ENCODE measurements around the gene EXD3. TPM values are rescaled to one million over a fixed set of nuclear protein-coding genes. Genes with fewer than 3 reads are reported as not detected.

The EXD3 gene
- total and polyA plus RNA-seq, 2 donors from 2014 or later = 18.9 to 44.5 TPM

DNA sequence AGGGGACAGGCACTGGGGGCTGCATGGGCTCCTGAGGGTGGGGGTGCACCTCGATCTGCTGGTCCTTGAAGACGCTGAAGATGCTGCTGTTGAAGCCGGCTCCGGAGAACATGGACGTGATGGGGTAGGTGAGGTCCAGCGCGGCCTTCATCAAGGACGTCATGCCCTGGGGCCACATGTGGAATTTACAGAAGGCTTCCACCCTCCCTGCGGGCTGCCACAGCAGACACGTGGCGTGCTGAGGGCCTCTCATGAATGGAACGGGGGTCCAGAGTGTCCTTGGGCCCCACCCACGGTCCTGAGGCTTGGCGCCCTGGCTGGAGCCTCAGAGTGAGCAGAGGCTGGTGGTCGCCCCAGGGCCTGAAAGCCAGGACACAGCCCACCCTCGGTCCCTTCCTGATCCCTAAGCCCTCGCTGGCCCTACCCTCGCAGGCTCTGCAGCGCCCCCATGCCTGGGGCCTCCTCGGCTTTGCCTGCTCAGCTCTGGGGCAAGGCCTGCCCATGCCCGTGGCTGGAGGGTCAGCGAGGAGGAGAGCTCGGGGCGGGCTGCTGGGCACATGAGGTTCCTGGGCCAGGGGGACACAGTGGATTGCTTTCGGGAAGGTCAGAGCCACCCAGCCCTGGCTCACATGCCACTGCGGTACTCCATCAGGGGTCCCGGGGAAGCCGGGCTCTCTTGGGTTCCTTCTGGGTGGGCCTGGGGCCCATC is 41.5 kb upstream of the EXD3 start:
- Histone ChIP-seq H3K4me3 (ENCODE audit: low read length in 3 of 3) (no peak overlapping the region), H3K36me3 (ENCODE audit: control insufficient read depth in 2 of 3, insufficient read depth in 3 of 3, low read length in 3 of 3) (no peaks in the 10 kb centered on the region), H3K9ac (ENCODE audit: low read length in 3 of 3) (no peak overlapping the region), H3K27me3 (ENCODE audit: control insufficient read depth, insufficient read depth, low read length) (no peaks in the 10 kb centered on the region), H3K9me3 (ENCODE audit: control insufficient read depth in 2 of 3, insufficient read depth in 1 of 3, low read length in 3 of 3) (no peaks in the 10 kb centered on the region), H3K27ac (ENCODE audit: low read depth in 2 of 2, low read length in 2 of 2) (no peak overlapping the region), H3K4me1 (ENCODE audit: control insufficient read depth in 2 of 3, insufficient read depth in 2 of 3, low read depth in 1 of 3, low read length in 3 of 3) (peaks cover 0 to 4% (median 0%) of the 10 kb centered on the region in 3 donors)
- peak in 2 of 5 donors; percentile 35 to 67 for DNase-seq
- no peak for TF ChIP-seq CTCF (IDR thresholded peaks at IDR 0.05; ENCODE audit: borderline replicate concordance, extremely low read depth, insufficient read depth)
- intact Hi-C loops (cut with DNase I) = no loop called here
- FAIRE-seq = no peak

DNA sequence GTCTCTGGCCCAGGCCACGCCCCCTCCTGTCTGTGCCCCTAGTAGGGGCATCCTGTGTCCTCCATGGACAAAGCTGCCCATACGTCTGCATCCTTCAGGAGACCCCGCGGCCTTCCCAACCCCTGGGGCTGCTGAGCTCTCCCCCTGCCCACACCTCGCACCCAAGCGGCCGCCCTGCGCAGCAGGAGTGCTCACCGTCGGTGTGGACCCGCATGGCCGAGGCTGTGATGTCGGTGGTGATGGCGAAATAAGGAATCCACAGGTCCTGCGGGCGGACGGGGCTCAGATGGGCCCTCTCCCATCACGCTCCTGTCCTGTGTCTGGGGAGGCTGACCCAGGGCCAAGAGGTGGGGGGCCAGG is 40.9 kb upstream of the EXD3 start:
- Histone ChIP-seq H3K9me3 (ENCODE audit: control insufficient read depth in 2 of 3, insufficient read depth in 1 of 3, low read length in 3 of 3) (no peaks in the 10 kb centered on the region), H3K36me3 (ENCODE audit: control insufficient read depth in 2 of 3, insufficient read depth in 3 of 3, low read length in 3 of 3) (no peaks in the 10 kb centered on the region), H3K4me3 (ENCODE audit: low read length in 3 of 3) (no peak overlapping the region), H3K27me3 (ENCODE audit: control insufficient read depth, insufficient read depth, low read length) (no peaks in the 10 kb centered on the region), H3K9ac (ENCODE audit: low read length in 3 of 3) (no peak overlapping the region), H3K27ac (ENCODE audit: low read depth in 2 of 2, low read length in 2 of 2) (no peak overlapping the region), H3K4me1 (ENCODE audit: control insufficient read depth in 2 of 3, insufficient read depth in 2 of 3, low read depth in 1 of 3, low read length in 3 of 3) (peaks cover 0 to 6% (median 0%) of the 10 kb centered on the region in 3 donors)
- DNase-seq = peak in 1 of 5 donors; percentile 72
- no peak for FAIRE-seq
- TF ChIP-seq CTCF (IDR thresholded peaks at IDR 0.05; ENCODE audit: borderline replicate concordance, extremely low read depth, insufficient read depth) = no peak
- intact Hi-C loops (cut with DNase I) = no loop called here

DNA sequence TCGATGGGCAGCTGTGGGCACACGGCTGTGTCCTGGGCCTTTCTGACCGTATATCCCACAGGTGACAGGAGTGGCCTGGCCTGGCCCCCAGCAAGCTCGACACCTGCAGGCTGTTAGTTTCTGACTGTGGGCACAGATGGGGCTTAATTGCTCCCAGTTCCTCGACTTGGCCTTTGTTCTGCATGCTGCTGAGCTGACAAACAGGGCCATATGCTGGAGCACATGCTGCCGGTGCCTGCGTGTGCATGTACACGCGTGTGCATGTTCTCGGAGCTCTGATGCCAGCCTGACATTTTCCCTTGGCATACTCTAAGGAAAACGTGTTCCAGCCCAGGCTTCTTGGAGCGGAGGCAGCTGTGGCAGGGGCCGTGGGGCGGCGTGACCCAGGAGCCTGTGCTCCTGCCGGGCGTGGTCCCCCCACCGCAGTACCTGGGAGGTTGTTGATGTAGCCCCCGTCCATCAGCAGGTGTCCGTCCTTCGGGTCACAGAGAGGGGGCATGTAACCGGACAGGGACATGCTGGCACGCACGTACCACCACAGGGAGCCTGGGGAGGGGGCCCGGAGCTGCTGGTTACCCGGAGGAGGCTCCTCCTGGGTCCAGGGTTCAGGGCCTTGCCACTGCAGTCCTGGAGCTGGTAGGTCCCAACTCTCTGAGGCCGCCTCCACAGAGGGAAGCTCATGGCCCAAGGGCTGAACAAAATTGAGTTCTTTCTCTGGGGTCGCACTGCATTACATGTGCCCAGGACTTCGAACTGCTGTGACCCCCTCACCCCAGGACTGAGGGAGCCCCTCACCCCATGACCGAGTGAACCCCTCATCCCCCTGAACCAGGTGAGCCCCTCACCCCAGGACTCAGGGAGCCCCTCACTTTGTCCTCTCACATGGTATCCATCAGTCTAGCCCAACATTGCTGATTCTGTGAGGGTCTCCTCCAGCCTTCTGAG is 40.3 kb upstream of the EXD3 start:
- Histone ChIP-seq H3K9ac (ENCODE audit: low read length in 3 of 3) (no peak overlapping the region), H3K27ac (ENCODE audit: low read depth in 2 of 2, low read length in 2 of 2) (no peak overlapping the region), H3K36me3 (ENCODE audit: control insufficient read depth in 2 of 3, insufficient read depth in 3 of 3, low read length in 3 of 3) (no peaks in the 10 kb centered on the region), H3K27me3 (ENCODE audit: control insufficient read depth, insufficient read depth, low read length) (no peaks in the 10 kb centered on the region), H3K4me3 (ENCODE audit: low read length in 3 of 3) (no peak overlapping the region), H3K9me3 (ENCODE audit: control insufficient read depth in 2 of 3, insufficient read depth in 1 of 3, low read length in 3 of 3) (no peaks in the 10 kb centered on the region), H3K4me1 (ENCODE audit: control insufficient read depth in 2 of 3, insufficient read depth in 2 of 3, low read depth in 1 of 3, low read length in 3 of 3) (peaks cover 0 to 8% (median 0%) of the 10 kb centered on the region in 3 donors)
- intact Hi-C loops (cut with DNase I) = no loop called here
- FAIRE-seq (no peak), DNase-seq (peak in 2 of 5 donors; percentile 43 to 73)
- TF ChIP-seq CTCF (IDR thresholded peaks at IDR 0.05; ENCODE audit: borderline replicate concordance, extremely low read depth, insufficient read depth) = no peak
